ELF-1 (cell line): ENCODE measurements around the gene WDFY2.

Experiments
- DNase-seq: peaks from one replicate; pipeline ENCODE4 v3.0.0-alpha.2; 2016; ENCODE audit warnings: low read depth, low spot score

Gene WDFY2

GRCh38 chr13:51770160-51770559 lies 185.9 kb downstream of the WDFY2 start:
- no peak for DNase-seq

DNA sequence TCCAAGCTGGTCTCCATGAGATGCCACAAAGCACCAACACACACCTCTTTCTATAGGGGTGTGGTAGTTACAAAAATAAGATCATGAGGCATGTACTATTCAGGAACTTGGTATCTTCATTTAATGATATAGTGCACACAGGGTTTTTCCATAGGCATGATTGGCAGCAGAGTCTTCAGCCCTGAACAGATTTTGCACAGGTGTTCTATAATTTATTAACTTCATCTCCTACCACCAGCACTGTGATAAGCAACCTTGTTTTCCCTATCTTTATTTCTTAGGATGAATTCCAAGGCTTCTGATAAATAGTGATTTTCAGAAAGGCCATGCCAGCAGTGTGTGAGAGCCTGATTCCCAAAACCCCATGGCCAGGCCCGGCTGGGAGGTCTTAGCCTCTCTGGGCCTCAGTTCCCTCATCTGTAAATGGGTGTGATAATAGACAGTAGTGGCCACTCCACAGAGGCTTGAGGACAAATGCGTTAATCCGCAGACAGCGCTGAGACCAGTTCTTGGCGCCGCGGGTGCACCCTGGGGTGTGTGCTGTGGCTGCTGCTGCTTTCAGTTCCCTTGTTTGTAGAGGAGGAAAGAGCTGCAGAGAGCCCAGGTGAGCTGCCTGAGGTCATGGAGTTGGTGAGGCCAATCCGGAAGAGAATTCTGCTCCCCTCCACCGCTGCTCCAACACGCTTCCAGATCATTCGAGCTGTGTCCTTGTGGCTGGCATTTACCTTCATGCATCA lies 186.6 kb downstream of the WDFY2 start:
- no peak for DNase-seq

DNA sequence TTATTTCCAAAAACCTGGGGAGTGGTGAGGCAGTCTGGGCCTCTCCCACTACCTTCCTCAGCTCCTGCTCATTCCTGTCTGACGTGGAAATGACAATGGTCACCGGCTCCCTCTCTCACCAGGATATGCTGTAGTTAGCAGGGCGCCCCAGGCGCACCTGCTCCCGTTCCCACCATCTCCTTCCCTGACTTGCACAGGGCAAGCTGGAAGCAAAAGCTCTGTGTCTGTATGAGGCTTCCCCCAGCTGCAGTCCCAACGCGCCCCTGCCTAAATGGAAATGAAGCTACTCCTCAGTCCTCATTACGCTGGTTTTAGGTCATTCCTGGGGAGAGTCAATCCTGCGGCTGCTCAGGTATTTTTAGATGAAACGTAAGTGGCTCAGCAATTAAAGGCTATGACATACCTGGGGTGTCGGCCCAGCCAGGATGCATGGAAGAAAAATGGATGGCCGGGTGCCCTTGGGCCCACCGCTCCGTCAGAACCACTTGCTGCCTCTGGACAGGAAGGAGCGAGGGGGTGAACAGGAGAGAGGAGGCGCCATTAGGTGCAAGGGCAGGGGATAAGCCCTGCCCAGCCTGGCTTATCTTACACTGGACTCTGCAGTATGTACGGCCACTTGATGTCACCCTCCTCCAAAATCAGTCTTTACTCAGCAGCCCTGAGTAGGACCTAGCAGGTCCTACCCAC lies 187.3 kb downstream of the WDFY2 start:
- no peak for DNase-seq

- DNase-seq = no peak
These were observed 187.8 kb downstream of the WDFY2 start for GRCh38 chr13:51772105-51772455.

DNA sequence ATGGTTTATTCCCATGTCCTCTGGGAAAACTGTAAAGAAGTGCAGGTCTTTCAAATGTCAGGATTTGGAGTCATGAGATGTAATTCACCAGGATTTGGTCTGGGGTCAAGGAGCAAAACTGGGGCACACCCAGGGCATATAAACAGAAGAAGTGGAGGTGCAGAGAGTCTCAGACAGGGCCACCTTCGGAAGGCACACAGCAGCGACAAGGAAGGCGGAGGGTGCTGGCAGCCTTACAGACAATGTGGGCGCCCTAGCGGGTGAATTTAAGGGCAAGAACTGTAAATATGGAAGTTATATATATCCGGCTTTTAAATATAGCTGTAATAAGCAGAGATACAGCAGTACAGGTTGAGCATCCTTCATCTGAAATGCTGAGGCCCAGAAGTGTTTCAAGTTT lies 188.5 kb downstream of the WDFY2 start:
- DNase-seq = no peak

DNA sequence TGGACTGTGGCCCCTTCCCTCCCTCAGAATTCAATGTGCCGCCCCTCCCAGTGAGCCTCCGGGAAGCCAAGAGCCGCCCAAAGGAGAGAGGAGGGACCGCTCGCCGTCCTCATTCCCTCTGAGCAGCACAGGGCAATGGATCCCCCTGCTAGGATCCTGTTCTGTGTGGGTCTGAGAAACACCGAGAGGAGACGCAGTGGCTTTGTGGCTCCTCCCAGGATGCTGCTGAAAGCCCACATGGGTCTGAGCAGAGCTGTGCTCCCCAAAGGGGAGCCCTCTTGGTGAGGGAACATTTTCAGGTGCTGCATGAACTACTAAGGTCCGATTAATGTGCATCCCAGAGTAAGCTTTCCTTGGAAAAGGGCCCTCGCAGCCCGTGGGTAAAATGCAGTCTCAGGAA lies 189.3 kb downstream of the WDFY2 start:
- no peak for DNase-seq

DNA sequence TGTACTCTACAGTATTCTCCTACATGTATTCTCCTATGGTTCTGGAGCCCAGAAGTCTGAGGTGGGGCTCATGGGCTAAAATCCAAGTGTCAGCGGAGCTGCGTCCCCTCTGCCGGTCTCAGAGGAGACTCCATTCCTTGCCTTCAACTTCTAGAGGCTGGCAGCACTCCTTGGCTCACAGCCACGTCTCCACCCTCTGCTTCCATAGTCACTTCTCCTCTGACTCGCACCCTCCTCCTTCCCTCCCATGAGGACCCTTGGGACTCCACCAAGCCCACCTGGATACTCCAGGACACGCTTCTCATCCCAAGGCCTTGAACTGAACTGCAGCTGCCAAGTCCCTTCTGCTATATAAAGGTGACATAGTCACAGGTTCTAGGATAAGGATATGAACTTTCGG lies 191.9 kb downstream of the WDFY2 start:
- DNase-seq = no peak

DNA sequence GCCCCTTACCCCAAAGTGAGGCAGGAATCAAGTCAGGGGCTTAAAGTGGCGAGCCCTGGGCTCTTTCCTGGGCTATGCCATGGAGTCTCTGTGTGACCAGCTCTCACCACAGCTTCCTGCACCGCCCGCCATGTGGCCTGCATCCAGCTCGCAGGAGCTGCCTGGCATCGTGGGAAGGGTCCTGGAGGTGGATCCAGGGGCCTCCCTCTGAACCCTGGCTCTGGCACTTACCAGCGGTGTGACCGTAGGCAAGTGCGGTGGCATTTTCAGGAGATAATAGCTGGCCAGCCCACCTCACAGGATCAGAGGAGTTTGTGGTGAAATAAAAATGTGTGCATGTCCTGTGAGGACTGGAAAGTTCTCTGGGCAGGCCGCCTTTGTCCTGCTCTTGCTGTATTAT lies 193.7 kb downstream of the WDFY2 start:
- no peak for DNase-seq

DNA sequence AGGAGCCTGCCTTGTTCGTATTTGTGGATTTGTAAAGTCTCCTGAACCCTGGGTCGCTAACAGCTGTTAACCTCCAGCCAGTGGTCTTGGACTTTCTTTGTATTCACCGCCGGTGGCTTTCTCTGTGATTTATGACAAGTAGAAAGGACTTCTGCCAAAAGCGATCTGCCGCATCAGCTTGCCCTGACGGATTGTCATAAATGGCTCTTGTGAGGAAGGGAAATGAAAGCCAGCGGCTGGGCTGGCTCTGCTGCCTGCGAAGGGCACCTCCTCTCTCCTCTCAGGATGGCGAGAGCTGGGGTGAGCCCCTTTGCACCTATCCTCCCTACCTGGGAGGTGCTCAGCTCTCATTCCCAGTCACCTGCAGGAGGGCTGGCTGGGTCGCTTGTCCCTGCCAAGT lies 194.1 kb downstream of the WDFY2 start:
- no peak for DNase-seq

- no peak for DNase-seq
These were observed 195.8 kb downstream of the WDFY2 start for GRCh38 chr13:51780099-51780498.

GRCh38 chr13:51781246-51782022 lies 197.2 kb downstream of the WDFY2 start:
- no peak for DNase-seq

- DNase-seq = no peak
These were observed 197.9 kb downstream of the WDFY2 start for GRCh38 chr13:51782026-51782710.

GRCh38 chr13:51783428-51784094 lies 199.3 kb downstream of the WDFY2 start:
- no peak for DNase-seq

GRCh38 chr13:51784097-51784496 lies 199.8 kb downstream of the WDFY2 start:
- DNase-seq = no peak

DNA sequence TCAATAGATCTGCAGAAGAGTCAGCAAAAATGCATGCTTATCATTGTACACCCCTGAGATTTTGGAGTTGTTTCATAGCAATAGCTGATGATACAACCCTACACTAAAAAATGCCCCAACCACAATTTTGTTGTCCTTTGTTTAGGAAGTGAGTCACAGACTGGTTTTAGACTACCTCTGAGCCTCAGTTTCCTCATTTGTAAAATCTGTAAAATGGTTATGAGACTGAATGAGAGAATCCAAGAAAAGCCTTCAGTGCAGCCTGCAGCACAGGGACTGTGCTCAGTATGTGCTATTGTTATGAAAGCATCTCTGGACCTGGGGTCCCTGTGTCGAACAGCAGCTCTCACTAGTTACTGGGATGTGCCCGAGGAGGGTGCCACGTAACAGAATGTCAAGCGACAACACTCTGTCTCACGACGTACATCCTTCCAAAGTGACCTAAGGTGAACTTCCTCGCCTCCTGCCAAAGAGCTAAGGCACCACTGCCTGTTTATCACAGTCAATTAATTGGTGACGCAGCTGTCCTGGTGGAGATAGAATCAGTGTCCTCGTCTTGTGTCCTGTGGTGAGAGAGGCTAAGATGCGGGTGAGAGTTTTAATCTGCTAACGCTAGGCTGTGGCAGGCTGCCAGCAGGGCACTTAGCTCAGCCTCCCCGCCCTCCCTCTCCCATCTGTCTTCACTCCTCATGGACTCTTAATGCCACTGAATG lies 201.6 kb downstream of the WDFY2 start:
- DNase-seq = no peak

- DNase-seq = no peak
These were observed 202.4 kb downstream of the WDFY2 start for GRCh38 chr13:51786425-51787265.

- DNase-seq = no peak
These were observed 209.5 kb downstream of the WDFY2 start for GRCh38 chr13:51793570-51794271.

GRCh38 chr13:51794964-51795363 lies 210.7 kb downstream of the WDFY2 start:
- DNase-seq = no peak

DNA sequence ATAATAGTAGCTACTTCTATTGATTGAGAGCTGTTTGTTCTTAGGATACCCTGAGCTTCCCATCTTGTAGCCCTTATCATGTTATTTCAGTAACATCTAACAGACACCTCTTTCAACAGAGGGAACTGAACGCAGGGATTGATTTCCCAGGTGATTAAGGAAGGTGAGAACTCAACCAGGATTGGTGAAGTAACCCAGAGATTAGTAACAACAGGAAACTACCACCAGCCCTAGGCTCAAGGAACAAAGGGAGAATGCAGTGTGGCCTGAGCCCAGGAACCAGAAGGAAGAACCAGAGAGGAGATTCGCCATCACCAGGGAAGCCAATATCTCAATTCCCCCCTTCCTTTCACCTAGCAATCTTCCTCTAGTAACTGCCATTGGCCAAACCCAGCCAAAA lies 211.2 kb downstream of the WDFY2 start:
- DNase-seq = no peak
